GM19035 (cell line): ENCODE results near the gene GRIK3.

Source experiments
- ATAC-seq: cut with Tn5 transposase; IDR thresholded peaks from one replicate; pipeline ENCODE4 v1.9.1; 2021; ENCODE audit not compliant: unreplicated experiment

Gene GRIK3

DNA sequence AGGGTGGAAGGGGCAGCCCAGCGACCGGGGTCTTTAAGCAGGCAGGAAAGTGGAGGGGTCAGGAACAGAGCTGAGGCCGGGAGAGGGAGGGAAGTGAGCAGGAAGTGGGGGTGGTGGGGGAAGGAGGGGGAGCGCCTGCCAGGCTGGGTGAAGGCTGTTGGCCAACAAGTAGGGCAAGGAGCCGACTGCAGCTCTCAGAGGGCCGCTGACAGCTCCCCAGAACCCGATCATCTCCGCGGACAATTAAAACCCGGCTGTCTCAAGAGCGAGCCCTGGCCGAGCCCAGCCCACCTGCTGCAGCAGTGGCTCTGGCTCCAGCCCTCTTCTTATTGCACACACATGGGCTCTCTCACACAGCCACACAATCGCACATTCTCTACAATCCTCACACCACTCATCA lies 51.6 kb downstream of the GRIK3 start:
- ATAC-seq, result no peak

DNA sequence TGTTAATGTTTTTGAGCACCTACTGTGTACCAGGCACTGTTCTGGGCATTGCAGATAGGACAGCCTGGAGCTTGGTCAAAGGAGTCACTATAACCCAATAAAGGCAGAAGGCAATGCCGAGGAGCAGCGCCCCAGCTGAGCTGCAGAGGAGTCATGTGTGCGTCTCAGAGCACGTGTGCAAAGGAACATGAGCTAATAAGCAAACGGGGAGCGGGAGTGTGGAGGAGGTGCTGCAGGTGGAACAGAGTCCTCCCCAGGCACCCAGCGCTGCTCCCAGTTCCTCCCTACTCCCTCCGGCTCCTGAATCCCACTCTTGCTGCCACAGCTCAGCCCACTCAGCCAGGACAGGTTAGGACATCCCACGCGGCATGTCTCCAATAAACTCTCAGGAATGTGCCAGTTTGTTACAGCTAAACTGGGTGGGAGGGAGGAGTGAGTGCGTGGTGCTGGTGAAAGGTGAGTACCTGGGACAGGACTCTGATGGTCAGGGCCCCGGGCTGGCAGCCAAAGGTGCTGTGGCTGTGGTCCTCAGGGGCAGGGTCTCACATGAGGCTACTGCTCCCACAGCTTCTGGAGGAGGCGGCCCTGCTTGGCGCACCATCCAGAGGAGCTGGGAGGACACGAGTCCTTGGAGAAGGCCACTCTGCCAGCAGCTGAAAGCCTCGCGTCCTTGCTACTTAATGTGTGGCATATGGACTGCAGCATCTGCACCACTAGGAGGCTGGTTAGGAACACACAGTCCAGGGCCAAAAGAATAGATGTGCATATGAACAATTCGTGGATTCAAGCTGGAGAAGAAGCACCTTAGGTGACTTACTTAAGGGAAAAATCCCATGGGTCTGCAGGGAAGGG lies 52.3 kb downstream of the GRIK3 start:
- ATAC-seq, result no peak

DNA sequence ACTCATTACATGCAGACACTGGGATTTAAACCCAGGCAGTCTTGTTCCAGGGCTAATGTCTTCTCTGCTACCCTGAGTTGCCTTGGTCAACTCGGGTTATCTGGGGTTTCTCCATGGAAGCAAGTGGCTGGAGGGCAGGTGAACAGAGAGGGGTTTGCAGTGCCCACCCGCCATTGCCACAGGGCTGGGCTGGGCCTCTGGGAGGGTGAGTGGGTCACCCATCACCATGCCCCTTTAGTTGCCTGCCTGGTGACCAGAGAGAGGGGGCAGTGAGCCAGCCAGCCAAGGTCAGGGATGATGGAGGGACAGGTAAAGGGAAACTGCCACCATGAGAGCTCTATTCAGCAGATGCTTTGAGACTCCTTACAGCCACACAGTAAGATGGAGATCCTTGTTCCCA lies 53.2 kb downstream of the GRIK3 start:
- ATAC-seq, result no peak

DNA sequence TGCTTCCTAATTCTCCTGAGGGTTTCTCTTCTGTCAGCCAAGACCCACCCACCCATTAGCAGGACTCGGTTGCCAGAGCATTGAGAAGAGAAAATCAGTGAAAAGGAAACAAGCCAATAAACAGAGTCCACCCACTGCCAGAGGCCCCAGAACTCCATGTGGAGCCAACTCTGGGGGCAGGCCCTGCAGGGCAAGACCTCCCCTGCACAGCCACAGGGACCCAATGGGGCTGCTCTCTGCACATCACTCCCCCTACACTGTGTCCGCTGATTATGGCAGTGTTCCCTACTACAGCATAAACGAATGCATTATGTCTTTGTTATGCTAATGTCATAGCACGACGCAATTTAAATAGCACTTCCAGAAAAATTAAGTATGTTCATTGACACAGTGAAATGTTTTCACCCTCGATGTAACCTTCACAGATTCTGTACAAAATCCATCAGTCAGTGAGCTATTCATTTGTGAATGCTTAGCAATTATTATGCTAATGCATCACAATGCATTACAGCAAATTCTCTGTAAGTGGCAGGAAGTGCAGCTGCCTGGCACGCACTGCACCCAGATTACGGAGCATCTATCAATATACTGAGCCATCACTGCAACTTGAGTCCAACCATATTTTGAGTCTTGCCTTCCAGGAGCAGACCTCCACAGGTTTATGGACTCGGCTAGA lies 56.4 kb downstream of the GRIK3 start:
- ATAC-seq, result no peak

DNA sequence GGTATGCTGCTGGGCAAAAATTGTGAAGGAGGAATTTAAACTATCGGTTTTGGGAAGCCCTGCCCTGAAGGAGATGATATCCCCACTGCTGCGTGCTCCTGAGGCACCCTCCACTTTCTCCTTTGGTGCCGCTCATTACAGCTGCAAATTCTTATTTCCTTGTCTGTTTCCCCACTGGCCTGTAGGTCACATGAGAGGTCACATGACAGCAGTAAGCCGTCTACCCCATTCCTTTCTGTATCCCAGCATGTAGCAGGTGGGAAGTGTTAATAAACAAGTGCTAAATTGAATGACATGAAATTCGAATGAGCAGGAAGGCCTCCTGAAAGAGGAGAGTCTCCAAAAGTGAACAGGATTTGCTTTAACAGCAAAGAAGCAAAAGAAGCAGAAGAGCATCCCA lies 58.7 kb downstream of the GRIK3 start:
- ATAC-seq, result no peak

DNA sequence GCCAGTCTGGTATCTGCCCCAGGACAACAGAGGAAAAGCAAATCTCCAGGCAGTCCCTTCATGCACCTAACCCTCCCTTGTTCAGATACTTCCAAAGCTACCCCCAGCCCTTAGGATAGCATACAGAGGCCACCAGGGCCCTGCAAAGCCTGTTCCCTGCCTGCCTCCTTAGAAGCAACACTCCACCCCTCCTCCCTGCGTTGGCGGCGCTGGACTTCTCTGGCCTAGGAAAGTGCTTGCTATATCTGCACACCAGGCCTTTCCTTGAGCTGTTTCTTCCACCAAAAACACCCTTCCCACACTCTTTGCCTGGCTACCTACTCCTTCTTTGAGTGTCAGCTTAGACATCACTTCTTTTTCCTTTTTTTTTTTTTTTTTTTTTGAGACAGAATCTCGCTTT lies 61.3 kb downstream of the GRIK3 start:
- no peak for ATAC-seq

DNA sequence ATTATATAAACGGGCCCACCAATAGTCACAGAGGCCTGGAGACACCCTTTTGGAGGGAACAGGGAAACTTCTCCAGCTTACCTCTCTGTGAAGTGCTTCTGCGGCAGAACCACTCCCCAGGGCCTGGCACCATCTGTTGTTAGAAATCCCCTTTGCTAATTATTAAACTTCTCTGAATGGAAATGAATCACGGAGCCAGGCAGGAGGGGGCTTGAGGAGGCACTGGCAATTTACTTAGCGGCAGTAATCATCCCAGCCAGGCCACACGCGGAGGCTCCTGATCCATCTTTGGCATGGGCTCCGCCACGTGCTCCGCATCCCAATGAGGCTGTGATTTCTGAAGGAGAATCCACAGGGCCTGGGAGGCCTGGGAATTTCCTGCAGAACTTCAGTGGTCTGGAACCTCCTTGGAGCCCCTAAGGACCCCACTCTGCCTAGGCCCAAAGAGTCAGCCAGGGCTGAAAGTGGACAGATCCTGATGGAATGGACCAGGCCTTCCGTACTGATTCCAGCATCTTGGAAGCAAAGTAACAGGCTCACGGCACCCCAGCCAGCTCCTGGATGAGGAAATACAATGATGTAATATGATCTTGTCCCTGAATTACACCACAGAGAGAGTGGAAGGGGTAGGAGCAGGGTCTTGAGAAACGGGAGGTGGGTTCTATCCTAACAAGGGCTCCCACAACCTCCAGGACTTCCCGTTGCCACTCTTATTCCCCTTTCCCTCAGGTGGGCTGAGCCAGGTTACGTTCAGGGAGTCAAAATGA lies 62.3 kb downstream of the GRIK3 start:
- ATAC-seq, result no peak

DNA sequence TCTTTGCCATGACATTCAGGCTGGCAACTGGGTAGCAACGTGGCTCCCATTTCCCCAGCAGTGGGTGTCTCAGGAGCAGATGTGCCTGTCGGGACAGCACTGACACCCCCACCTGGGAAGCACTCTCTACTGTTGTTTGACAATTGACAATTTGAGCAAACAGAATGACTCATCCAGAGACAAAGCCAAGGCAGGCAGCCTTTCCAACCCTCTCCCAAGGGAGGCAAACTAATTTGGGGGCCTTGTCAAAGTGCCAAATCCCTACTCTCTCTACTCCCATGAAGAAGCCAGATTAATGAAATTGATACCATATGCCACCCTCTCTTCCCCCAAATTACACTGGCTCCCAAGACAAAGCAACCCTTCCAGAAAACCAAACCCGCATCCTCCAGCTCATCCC lies 65.6 kb downstream of the GRIK3 start:
- ATAC-seq, result no peak

DNA sequence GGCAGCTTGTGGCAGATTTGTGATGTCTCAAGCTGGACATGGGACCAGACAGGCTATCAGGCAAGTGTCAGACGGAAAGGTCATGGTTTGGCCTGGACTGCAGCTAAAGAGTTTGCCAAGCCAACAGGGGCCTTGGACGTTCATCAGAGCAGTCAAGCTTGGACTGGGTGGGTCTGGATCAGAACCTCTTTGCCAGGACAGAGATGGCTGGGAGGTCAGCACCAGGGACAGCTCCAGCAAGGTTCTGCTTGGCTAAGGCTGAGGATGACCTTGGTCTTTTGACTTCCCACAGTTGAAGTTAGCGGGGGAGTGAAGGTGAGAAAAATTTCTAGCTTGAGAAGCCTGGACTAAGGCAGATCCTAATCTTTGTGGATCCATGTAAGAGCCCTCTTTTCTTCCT lies 68.1 kb downstream of the GRIK3 start:
- no peak for ATAC-seq

DNA sequence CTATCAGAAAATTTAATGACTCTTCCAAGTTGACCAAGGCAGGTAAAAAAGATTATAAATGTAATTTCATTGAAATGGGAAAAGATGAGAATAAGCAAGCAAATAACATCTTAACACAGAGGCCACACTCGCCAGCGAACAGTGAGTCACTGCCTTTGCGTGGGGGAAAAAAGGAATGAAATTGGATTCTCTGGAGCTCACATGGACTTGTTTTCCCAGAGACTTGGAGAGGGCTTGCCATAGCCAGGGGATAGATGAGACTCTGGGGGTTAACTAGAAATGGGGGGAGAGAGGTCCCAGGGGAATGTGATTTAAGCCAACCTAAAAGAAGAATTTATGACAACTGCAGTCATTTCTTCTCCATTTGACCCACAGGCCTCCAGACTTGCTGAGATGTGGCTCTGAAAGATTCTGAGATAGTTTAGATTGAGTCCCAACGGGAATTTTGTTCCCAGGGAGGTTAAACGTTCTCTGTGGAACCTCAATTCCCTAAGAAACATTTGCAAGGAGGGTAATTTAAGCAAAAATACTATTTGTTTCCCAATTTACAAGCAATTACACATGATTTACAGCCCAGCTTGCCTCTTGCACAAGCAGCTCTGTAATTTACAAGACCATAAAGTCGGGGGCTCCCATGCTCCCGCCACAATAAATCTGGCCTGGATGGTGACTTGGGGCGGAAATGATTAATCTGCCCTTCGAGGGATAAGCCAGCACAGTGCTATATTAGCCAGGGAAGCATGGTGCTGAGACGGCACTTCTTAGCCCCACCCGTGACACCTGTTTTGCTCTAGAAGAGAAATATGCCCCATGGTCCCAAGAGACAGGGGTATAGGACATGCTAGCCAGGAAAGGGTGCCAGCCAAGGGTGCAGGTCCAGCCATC lies 68.8 kb downstream of the GRIK3 start:
- no peak for ATAC-seq

DNA sequence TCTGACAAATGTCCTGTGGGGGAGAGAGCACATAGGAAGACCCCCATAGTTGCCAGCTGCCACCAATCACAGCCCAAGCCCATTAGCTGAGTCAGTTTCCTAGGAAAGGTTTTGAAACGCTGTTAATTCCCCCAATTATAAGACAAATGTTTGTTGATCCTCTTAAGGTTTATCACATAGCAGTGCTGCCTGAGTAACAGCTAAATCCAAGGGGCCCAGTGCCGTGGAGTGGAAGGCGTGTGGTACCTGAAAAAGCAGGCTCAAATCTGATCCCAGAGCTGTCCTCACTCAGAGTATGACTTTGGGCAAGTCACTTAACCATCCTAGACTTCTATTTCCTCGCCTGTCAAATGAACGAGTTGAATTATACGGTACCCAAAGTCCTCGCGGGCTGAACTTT lies 69.5 kb downstream of the GRIK3 start:
- ATAC-seq, result no peak

DNA sequence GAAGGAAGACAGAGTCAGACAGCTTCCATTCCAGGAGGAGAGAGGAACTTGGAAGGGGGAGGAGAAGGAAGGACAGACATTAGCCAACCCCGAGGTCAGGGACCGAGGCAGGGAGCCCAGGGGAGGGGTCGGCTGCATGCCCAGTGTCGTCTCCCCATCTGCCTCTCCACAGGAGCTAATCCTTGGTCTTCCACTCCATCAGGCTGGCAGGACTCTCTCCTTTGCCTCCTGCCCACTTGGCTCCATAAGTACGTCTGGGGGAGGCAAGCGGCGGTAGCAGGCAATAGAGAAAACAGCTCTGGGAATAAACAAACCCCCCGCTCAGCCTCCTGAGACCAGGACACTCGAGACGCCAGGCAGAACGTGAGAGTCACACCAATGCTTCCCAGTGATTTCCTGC lies 71.3 kb downstream of the GRIK3 start:
- ATAC-seq, result no peak

DNA sequence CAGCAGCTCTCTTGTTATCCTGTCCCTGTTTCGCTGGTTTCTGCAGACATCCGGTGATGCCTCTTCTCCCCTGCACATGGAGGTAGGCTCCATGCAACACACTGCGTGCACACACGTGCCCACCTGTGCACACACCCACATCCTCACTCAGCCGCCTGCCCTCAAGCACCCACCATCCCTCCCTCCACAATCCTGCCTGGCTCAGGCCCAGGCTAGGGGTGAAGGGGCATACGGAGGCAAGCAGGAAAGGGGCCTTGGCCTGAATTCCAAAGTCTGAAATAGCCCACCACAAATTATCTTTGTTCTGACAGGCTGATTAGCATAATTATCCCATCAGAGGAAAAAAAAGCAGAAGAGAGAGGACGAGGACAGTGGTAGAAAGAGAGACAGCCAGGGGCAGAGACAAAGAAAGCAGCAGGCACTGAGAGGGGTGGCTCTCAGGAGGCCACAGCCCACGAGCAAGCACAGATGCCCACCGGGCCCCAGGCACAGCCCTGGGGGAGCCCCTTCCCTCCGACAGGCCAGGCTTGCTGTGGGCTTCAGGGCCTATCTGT lies 73.2 kb downstream of the GRIK3 start:
- no peak for ATAC-seq

DNA sequence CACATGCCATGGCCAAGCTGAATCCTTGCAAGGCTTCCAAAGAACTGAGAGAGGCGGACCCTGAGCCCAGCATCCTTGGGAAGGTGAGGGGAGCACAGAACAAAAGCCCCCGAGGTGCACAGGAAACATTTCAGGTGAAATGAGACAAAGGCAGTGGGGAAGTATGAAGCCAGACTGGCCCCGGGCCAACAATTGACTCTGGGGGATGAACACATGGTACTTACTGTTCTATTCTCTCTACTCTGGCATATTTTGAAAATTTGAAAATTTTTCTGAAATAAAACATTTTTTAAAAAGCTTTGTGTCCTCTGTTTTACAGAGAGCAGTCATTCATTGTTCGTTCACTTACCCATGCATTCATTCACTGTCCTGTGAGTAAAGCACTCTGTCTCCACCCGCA lies 77.7 kb downstream of the GRIK3 start:
- ATAC-seq, result no peak

DNA sequence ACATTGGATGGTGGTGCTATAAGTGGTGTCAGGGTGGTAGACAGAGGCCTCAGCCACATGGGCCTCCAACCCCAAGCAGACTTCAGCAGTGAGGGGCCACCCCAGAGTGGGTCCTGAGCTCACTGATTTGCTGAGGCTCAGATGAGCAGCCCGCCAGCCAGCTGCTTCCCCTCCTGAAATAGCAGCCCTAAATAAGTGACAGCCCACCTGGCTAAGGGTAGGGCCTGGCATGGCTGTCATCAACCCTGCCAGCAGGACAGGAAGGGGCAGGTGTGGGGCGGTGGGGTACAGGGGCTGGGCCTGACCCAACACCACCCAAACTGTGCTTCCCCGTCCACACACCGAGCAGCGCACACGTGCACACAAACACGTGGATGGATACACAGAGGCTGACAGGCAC lies 79.3 kb downstream of the GRIK3 start:
- ATAC-seq, result no peak

DNA sequence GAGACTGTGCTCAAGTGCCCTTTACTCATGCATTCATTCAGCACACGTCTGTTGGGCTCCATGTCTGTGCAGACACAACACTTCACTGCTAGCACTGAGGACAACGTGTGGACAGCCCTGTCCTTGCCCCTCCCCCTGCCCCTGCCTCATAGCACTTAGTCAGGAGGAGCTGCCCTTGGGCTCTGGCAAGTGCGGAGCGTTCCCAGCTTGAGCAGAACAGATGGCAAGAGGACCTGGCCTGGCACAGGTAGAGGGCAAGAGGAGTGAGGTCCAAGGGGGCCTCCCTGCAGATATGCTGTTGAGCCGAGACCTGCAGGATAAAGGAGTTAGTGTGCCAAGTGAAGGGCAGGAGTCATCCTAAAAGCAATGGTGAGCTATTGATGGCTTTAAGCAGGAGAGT lies 81.3 kb downstream of the GRIK3 start:
- ATAC-seq, result no peak

DNA sequence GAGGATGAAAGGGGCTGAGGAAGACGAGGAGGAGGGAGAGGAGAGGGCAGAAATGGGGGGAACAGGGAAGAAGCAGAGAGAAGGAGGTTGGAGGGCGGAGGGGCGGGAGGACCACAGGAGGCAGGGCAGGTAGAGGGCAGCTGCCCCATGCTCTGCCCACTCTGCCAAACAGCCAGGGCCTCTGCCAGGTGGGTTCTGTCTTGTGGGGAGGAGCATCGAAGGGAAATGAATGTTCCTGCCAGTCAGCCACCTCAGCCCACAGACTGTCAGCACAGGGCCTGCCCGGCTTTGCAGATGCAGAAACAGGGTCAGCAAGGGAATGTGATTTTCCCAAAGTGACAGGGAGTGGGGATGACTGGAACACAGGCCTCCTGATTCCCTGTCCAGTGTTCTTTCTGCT lies 82.6 kb downstream of the GRIK3 start:
- ATAC-seq, result no peak

DNA sequence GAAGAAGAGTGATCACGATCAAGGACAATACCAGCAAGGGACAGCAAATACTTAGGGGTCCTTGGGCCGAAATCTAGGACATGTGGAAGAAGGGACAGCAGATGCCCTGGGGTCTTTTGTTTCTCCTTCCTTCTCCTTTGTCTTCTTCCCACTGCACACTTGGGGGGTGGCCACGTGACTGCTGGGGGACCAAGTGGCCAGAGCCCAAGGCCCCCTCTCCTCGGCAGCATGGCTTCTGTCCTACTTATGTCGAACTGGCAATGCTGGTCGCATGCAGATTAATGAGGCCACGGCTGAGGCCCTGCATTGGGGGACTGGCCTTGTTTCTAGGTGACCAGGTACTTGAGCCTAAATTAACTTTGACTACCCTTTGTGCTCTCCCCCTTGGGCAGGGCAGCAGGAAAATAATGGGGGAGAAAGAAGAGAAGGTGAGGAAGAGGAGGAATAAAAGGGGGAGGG lies 83.0 kb downstream of the GRIK3 start:
- ATAC-seq, result no peak

DNA sequence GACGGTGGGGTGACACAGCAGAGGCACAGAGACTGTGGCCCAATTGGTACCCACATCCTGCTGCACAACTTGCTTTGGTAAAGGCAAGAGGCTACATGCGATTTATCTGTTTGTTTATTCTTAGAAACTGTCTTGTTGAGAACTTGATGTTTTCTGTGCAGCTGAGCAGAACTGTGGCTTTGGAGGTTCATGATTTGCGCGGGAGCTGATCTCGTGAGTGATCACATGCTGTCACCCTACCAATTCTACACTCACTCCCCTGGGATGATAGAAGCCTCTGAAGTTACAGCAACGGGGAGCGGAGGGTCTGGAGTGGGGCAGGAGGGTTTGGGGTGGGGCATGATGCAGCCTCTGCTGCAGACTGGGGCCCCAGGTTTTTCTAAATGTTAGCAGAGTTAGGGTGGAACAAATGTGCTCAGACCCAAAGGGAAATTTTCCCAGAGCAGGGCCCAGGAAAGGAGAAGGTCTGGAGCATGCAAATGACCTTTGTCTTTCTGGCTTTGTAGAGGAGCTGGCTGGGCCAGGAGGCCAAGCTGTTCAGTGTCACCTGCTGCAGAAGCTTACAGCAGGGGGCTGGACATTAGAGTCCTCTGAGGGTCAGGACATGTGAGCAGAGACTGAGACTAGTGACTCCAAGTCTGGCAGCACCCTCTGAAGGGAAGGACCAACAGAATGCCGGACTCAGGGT lies 83.6 kb downstream of the GRIK3 start:
- no peak for ATAC-seq

DNA sequence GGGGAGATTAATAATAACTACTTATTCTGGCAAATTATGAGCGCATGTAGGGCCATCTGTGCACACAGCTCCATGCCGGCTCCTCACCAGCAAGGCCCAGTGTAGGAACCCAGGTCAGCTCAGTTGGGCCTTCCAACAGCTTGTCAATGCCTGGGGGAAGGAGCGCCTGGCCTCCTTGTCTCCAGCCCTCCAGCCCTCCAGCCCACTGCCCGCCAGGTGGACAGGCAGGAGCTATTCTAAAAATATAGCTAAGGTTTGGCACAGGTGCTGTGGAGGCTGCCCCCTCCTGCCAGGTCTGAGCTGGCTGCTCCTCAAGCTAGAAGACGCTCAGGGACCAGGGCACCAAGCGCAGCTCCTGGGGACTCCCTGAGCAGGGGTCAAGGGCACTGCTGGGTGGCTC lies 85.7 kb downstream of the GRIK3 start:
- no peak for ATAC-seq
